Ureter (tissue), 1 donor: ENCODE results near the gene HMCN2. TPM values are rescaled to one million over a fixed set of nuclear protein-coding genes. Genes with fewer than 3 reads are reported as not detected.

ENCODE experiments used
- total RNA-seq: library from RNA; stranded (reverse); gene quantifications from one replicate; pipeline ENCODE4 v1.2.4, GENCODE V29; 2023
- donor health status: DM: yes; HTN: yes; CAD: no.

HMCN2 gene
- total RNA-seq, 1 donor from 2014 or later = 9.5 TPM

Other genes starting within 250 kb of the HMCN2 start
- 71.7 TPM for gene FNBP1, start 222.6 kb upstream of the HMCN2 start, total RNA-seq
- 48.2 TPM for gene GPR107, start 211.9 kb upstream of the HMCN2 start, total RNA-seq
- gene NCS1, start 93.4 kb upstream of the HMCN2 start, total RNA-seq = 54.6 TPM
- 271 TPM for gene ASS1, start 179.2 kb downstream of the HMCN2 start, total RNA-seq